Osteocyte (in vitro differentiated cells): ENCODE results near the gene LPAR1. TPM values are rescaled to one million over a fixed set of nuclear protein-coding genes. Genes with fewer than 3 reads are reported as not detected.

Experiments used
- DNase-seq: peaks from one replicate; pipeline ENCODE4 v3.0.0; 2021; ENCODE audit warnings: mixed read lengths; ENCODE audit not compliant: unreplicated experiment; ENCODE audit errors: extremely low spot score
- H3K27ac Mint-ChIP-seq: one replicate; pipeline ENCODE4 v1.8.0; 2021; ENCODE audit warnings: mild to moderate bottlenecking, mixed read lengths; ENCODE audit not compliant: unreplicated experiment
- H3K27me3 Mint-ChIP-seq: one replicate; pipeline ENCODE4 v1.8.0; 2021; ENCODE audit warnings: mixed read lengths; ENCODE audit not compliant: unreplicated experiment
- H3K36me3 Mint-ChIP-seq: one replicate; pipeline ENCODE4 v1.8.0; 2021; ENCODE audit warnings: mixed read lengths; ENCODE audit not compliant: unreplicated experiment
- H3K4me1 Mint-ChIP-seq: one replicate; pipeline ENCODE4 v1.8.0; 2021; ENCODE audit warnings: mixed read lengths; ENCODE audit not compliant: unreplicated experiment
- H3K4me3 Mint-ChIP-seq: one replicate; pipeline ENCODE4 v1.8.0; 2021; ENCODE audit warnings: mild to moderate bottlenecking, moderate library complexity, mixed read lengths; ENCODE audit not compliant: unreplicated experiment
- H3K9me3 Mint-ChIP-seq: one replicate; pipeline ENCODE4 v1.8.0; 2021; ENCODE audit warnings: mixed read lengths; ENCODE audit not compliant: unreplicated experiment
- CTCF ChIP-seq: fragments of 200-600 bp; sonication (generic); IDR thresholded peaks from 2 replicates; pipeline ENCODE4 v1.5.0; 2021; ENCODE audit warnings: antibody characterized with exemption, mild to moderate bottlenecking, moderate library complexity
- total RNA-seq: library from RNA; stranded (reverse); gene quantifications from 2 replicates; pipeline ENCODE4 v1.2.1, GENCODE V29; 2021

The LPAR1 gene
- total RNA-seq, 1 donor from 2014 or later = 120 TPM

- DNase-seq = no peak
Measured at GRCh38 chr9:111035543-111036428, 2.5 kb downstream of the LPAR1 start.

DNA sequence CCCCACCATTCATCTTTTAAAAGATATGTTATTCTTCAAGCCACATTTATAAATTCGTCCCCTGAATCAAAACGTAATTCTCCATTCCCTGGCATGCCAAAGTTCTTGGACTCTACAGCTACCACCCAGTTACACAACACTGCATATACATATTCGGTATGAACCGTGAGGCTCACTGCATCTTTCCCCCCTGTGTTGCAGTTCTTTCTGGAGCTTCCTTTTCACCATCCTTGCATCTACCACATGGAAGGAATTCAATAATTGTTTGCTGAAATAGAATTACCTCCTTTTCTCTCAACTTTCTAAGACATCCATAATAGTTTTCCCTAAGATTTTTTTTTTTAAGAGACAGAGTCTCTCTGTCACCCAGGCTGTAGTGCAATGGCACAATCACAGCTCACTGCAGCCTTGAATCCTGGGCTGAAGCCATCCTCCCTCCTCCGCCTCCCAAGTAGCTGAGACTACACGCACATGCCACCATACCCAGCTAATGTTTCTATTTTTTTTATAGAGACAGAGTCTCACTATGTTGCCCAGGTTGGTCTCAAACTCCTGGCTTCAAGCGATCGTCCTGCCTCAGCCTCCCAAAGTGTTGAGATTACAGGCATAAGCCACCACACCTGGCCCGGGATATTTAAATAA, 3.3 kb downstream of the LPAR1 start:
- H3K4me3 Mint-ChIP-seq = peak overlapping the region; percentile 97
- TF ChIP-seq CTCF = no peak
- H3K4me1 Mint-ChIP-seq = peaks cover 66% of the 10 kb centered on the region
- H3K27me3 Mint-ChIP-seq = no peaks in the 10 kb centered on the region
- peak overlapping the region; percentile 97 for H3K27ac Mint-ChIP-seq
- peaks cover 17% of the 10 kb centered on the region for H3K36me3 Mint-ChIP-seq
- H3K9me3 Mint-ChIP-seq = no peaks in the 10 kb centered on the region
- no peak for DNase-seq

More at GRCh38 chr9:111035543-111036428, 2.5 kb downstream of the LPAR1 start:
- Mint-ChIP-seq H3K9me3 (no peaks in the 10 kb centered on the region), H3K27ac (peak overlapping the region; percentile 97), H3K4me1 (peaks cover 61% of the 10 kb centered on the region), H3K36me3 (peaks cover 11% of the 10 kb centered on the region), H3K4me3 (peak overlapping the region; percentile 97), H3K27me3 (no peaks in the 10 kb centered on the region)
- no peak for TF ChIP-seq CTCF

DNA sequence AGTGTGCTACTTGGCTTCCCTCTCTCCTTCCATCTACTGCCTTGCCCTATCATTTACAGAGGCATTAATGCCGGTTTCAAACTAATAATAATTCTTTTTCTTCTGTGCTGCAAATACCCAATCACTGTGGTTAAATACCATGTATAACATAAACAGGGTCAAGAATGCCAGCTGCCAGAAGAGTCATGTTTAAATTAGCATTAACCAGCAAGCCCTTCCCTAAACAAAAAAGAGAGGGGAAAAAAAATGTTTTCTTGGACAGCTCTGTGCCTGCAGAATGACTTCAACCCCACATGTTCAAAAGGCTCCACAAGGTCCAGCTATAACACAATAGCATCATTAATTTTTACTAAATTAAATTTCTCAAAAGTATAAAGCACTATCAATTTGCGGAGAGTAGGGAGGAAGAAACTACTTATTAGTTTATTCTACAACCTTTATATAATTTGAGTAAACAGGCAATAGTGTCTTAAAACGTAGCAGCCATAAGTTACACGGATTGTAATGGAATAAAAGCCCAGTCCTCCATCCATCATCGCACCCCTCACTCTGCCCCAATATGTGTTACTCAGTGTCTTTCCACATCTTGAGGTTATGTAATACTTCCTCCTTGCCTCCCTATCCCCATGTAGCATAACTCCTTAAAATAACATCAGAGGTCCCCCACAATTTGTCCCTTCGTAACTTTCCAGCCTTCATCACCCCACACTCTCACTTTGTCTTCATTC, 3.9 kb downstream of the LPAR1 start:
- no peak for DNase-seq
- Mint-ChIP-seq H3K4me3 (peak overlapping the region; percentile 97), H3K9me3 (no peaks in the 10 kb centered on the region), H3K27me3 (no peaks in the 10 kb centered on the region), H3K27ac (peak overlapping the region; percentile 97), H3K36me3 (peaks cover 20% of the 10 kb centered on the region), H3K4me1 (peaks cover 66% of the 10 kb centered on the region)
- TF ChIP-seq CTCF = no peak

GRCh38 chr9:111030492-111030891, 7.8 kb downstream of the LPAR1 start:
- Mint-ChIP-seq H3K4me1 (peaks cover 63% of the 10 kb centered on the region), H3K4me3 (no peak overlapping the region), H3K27ac (peak overlapping the region; percentile 20), H3K36me3 (peaks cover 41% of the 10 kb centered on the region), H3K27me3 (no peaks in the 10 kb centered on the region), H3K9me3 (no peaks in the 10 kb centered on the region)
- TF ChIP-seq CTCF = no peak
- no peak for DNase-seq
